ENCODE measurements around the gene RAPH1.
"Not testable (repeated sequence)": the region's sequence is repeated elsewhere in the genome, so short reads cannot be mapped to it uniquely, and the experiment has no call there.

RAPH1 gene

GRCh38 chr2:203547356-203547755, 12.3 kb upstream of the RAPH1 start:
- Histone ChIP-seq H3K9me2 (replicated peaks; ENCODE audit: insufficient read depth, low read length) (no peaks in the 10 kb centered on the region), H3K9ac (ENCODE audit: low read length) (no peak overlapping the region), H3K4me3 (ENCODE audit: low read length) (no peak overlapping the region), H4K20me1 (ENCODE audit: insufficient read depth, low read length) (no peaks in the 10 kb centered on the region), H3K27me3 (replicated peaks; ENCODE audit: insufficient read depth, low read length) (no peaks in the 10 kb centered on the region), H3K9me3 (replicated peaks; ENCODE audit: insufficient read depth, low read length) (no peaks in the 10 kb centered on the region), H3K36me3 (replicated peaks; ENCODE audit: insufficient read depth, low read length) (no peaks in the 10 kb centered on the region), H2AFZ (ENCODE audit: low read length) (no peak overlapping the region), H3K4me1 (ENCODE audit: low read length) (peaks cover 4% of the 10 kb centered on the region; the same call in 1 of the 2 replicates), H3F3A (ENCODE audit: insufficient read depth, low read length) (no peaks in the 10 kb centered on the region), H3K27ac (ENCODE audit: low read length) (no peak overlapping the region), H3K4me2 (ENCODE audit: low read depth, low read length) (no peak overlapping the region), H3K79me2 (ENCODE audit: low read length) (no peaks in the 10 kb centered on the region)
- no peak for DNase-seq
- TF ChIP-seq EZH2phosphoT487 (IDR thresholded peaks at IDR 0.05; ENCODE audit: low read length) (no peak), EZH2 (optimal IDR thresholded peaks at IDR 0.05; ENCODE audit: low read depth, low read length) (no peak)
- TF ChIP-seq, protein P1, sequence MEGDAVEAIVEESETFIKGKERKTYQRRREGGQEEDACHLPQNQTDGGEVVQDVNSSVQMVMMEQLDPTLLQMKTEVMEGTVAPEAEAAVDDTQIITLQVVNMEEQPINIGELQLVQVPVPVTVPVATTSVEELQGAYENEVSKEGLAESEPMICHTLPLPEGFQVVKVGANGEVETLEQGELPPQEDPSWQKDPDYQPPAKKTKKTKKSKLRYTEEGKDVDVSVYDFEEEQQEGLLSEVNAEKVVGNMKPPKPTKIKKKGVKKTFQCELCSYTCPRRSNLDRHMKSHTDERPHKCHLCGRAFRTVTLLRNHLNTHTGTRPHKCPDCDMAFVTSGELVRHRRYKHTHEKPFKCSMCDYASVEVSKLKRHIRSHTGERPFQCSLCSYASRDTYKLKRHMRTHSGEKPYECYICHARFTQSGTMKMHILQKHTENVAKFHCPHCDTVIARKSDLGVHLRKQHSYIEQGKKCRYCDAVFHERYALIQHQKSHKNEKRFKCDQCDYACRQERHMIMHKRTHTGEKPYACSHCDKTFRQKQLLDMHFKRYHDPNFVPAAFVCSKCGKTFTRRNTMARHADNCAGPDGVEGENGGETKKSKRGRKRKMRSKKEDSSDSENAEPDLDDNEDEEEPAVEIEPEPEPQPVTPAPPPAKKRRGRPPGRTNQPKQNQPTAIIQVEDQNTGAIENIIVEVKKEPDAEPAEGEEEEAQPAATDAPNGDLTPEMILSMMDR (IDR thresholded peaks at IDR 0.05; ENCODE audit: low read length): no peak

DNA sequence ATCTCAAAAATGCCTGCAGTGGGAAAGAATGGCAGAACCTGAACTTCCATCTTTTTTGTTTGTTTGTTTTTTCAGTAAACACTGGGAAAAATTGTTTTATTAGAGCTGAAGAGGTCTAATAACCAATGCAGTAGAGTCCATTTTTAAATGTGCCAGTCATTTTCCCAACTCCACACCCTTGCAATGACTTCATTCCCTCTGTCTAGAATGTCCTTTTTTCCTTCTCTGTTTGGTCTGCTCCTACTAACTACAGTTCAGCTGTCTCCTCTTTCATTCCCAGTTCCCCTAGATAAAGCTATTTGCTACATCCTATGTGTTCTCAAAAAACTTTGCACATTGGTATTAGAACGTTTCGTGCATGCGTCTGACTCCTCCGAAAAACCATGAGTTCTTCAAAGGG, 9.3 kb upstream of the RAPH1 start:
- no peaks in the 10 kb centered on the region for H3K9me2 ChIP-seq (replicated peaks; ENCODE audit: insufficient read depth, low read length)
- H3K27me3 ChIP-seq (replicated peaks; ENCODE audit: insufficient read depth, low read length): no peaks in the 10 kb centered on the region
- H3K27ac ChIP-seq (ENCODE audit: low read length): no peak overlapping the region
- no peak overlapping the region for H3K4me3 ChIP-seq (ENCODE audit: low read length)
- no peak overlapping the region for H2AFZ ChIP-seq (ENCODE audit: low read length)
- no peak for DNase-seq
- H3K4me2 ChIP-seq (ENCODE audit: low read depth, low read length): no peak overlapping the region
- no peaks in the 10 kb centered on the region for H3K9me3 ChIP-seq (replicated peaks; ENCODE audit: insufficient read depth, low read length)
- TF ChIP-seq EZH2phosphoT487 (IDR thresholded peaks at IDR 0.05; ENCODE audit: low read length) (no peak), EZH2 (optimal IDR thresholded peaks at IDR 0.05; ENCODE audit: low read depth, low read length) (no peak)
- TF ChIP-seq, protein P1 (IDR thresholded peaks at IDR 0.05; ENCODE audit: low read length): no peak
- no peaks in the 10 kb centered on the region for H3K79me2 ChIP-seq (ENCODE audit: low read length)
- H4K20me1 ChIP-seq (ENCODE audit: insufficient read depth, low read length): no peaks in the 10 kb centered on the region
- H3F3A ChIP-seq (ENCODE audit: insufficient read depth, low read length): no peaks in the 10 kb centered on the region
- H3K9ac ChIP-seq (ENCODE audit: low read length): no peak overlapping the region
- H3K36me3 ChIP-seq (replicated peaks; ENCODE audit: insufficient read depth, low read length): no peaks in the 10 kb centered on the region
- H3K4me1 ChIP-seq (ENCODE audit: low read length): peaks cover 4% of the 10 kb centered on the region; the same call in 1 of the 2 replicates

GRCh38 chr2:203543898-203544328, 8.8 kb upstream of the RAPH1 start:
- DNase-seq: no peak
- no peaks in the 10 kb centered on the region for H3K79me2 ChIP-seq (ENCODE audit: low read length)
- H3K4me1 ChIP-seq (ENCODE audit: low read length): peaks cover 4% of the 10 kb centered on the region; the same call in 1 of the 2 replicates
- H3K9ac ChIP-seq (ENCODE audit: low read length): no peak overlapping the region
- H3K4me2 ChIP-seq (ENCODE audit: low read depth, low read length): no peak overlapping the region
- H3K27me3 ChIP-seq (replicated peaks; ENCODE audit: insufficient read depth, low read length): no peaks in the 10 kb centered on the region
- no peaks in the 10 kb centered on the region for H3K9me2 ChIP-seq (replicated peaks; ENCODE audit: insufficient read depth, low read length)
- H3K4me3 ChIP-seq (ENCODE audit: low read length): no peak overlapping the region
- H3F3A ChIP-seq (ENCODE audit: insufficient read depth, low read length): no peaks in the 10 kb centered on the region
- H2AFZ ChIP-seq (ENCODE audit: low read length): no peak overlapping the region
- TF ChIP-seq EZH2 (optimal IDR thresholded peaks at IDR 0.05; ENCODE audit: low read depth, low read length) (no peak), EZH2phosphoT487 (IDR thresholded peaks at IDR 0.05; ENCODE audit: low read length) (no peak)
- TF ChIP-seq, protein P1 (IDR thresholded peaks at IDR 0.05; ENCODE audit: low read length): no peak
- no peak overlapping the region for H3K27ac ChIP-seq (ENCODE audit: low read length)
- H4K20me1 ChIP-seq (ENCODE audit: insufficient read depth, low read length): no peaks in the 10 kb centered on the region
- no peaks in the 10 kb centered on the region for H3K9me3 ChIP-seq (replicated peaks; ENCODE audit: insufficient read depth, low read length)
- no peaks in the 10 kb centered on the region for H3K36me3 ChIP-seq (replicated peaks; ENCODE audit: insufficient read depth, low read length)

DNA sequence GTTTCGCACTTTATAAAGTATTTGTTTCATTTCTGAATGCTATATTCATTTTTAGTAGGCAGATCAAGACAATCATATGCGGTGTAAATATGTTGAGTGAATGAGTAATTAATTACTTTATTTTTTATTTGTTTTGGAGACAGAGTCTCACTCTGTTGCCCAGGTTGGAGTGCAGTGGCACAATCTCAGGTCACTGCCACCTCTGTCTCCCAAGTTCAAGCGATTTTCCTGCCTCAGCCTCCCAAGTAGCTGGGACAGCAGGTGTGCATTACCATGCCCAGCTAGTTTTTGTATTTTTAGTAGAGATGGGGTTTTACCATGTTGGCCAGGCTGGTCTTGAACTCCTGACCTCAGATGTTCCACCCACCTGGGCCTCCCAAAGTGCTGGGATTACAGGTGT, 5.5 kb upstream of the RAPH1 start:
- H3K79me2 ChIP-seq (ENCODE audit: low read length); H3F3A ChIP-seq (ENCODE audit: insufficient read depth, low read length); H2AFZ ChIP-seq (ENCODE audit: low read length); H4K20me1 ChIP-seq (ENCODE audit: insufficient read depth, low read length); H3K4me2 ChIP-seq (ENCODE audit: low read depth, low read length); H3K9me3 ChIP-seq (replicated peaks; ENCODE audit: insufficient read depth, low read length); H3K4me3 ChIP-seq (ENCODE audit: low read length); H3K27me3 ChIP-seq (replicated peaks; ENCODE audit: insufficient read depth, low read length); H3K36me3 ChIP-seq (replicated peaks; ENCODE audit: insufficient read depth, low read length); DNase-seq; H3K9ac ChIP-seq (ENCODE audit: low read length); H3K9me2 ChIP-seq (replicated peaks; ENCODE audit: insufficient read depth, low read length); H3K27ac ChIP-seq (ENCODE audit: low read length); H3K4me1 ChIP-seq (ENCODE audit: low read length): not testable (repeated sequence)

GRCh38 chr2:203538237-203538636, 3.1 kb upstream of the RAPH1 start:
- not testable (repeated sequence) for DNase-seq; H3K4me2 ChIP-seq (ENCODE audit: low read depth, low read length); H3K4me3 ChIP-seq (ENCODE audit: low read length); H3K36me3 ChIP-seq (replicated peaks; ENCODE audit: insufficient read depth, low read length); H3K9me3 ChIP-seq (replicated peaks; ENCODE audit: insufficient read depth, low read length); H3K27me3 ChIP-seq (replicated peaks; ENCODE audit: insufficient read depth, low read length); H3K9ac ChIP-seq (ENCODE audit: low read length); H3K27ac ChIP-seq (ENCODE audit: low read length); H2AFZ ChIP-seq (ENCODE audit: low read length); H3K4me1 ChIP-seq (ENCODE audit: low read length); H3K9me2 ChIP-seq (replicated peaks; ENCODE audit: insufficient read depth, low read length); H3K79me2 ChIP-seq (ENCODE audit: low read length); H4K20me1 ChIP-seq (ENCODE audit: insufficient read depth, low read length)
- peaks cover 17% of the 10 kb centered on the region for H3F3A ChIP-seq (ENCODE audit: insufficient read depth, low read length)

DNA sequence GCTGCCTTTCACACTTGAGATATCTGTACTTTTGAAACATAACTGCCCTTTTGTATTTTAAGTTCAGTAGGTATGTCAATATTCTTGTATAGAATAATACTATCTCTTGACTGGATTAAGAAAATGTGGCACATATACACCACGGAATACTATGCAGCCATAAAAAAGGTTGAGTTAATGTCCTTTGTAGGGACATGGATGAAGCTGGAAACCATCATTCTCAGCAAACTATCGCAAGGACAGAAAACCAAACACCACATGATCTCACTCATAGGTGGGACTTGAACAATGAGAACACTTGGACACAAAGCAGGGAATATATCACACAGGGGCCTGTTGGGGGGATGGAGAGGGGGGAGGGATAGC, 1.5 kb upstream of the RAPH1 start:
- not testable (repeated sequence) for H3K36me3 ChIP-seq (replicated peaks; ENCODE audit: insufficient read depth, low read length); H3K9me2 ChIP-seq (replicated peaks; ENCODE audit: insufficient read depth, low read length); H3K27me3 ChIP-seq (replicated peaks; ENCODE audit: insufficient read depth, low read length); H3K9ac ChIP-seq (ENCODE audit: low read length); H3K4me3 ChIP-seq (ENCODE audit: low read length); H3K4me2 ChIP-seq (ENCODE audit: low read depth, low read length); H3K9me3 ChIP-seq (replicated peaks; ENCODE audit: insufficient read depth, low read length); H2AFZ ChIP-seq (ENCODE audit: low read length); DNase-seq; H3K27ac ChIP-seq (ENCODE audit: low read length); H4K20me1 ChIP-seq (ENCODE audit: insufficient read depth, low read length)
- peaks cover 14% of the 10 kb centered on the region; the same call in 1 of the 2 replicates for H3K4me1 ChIP-seq (ENCODE audit: low read length)
- peaks cover 26% of the 10 kb centered on the region for H3K79me2 ChIP-seq (ENCODE audit: low read length)
- H3F3A ChIP-seq (ENCODE audit: insufficient read depth, low read length): peaks cover 17% of the 10 kb centered on the region

Measured in MM.1S (cell line).